Body of pancreas (tissue), 4 donors: ENCODE data around the gene LAD1. TPM values are rescaled to one million over a fixed set of nuclear protein-coding genes. Genes with fewer than 3 reads are reported as not detected.

Source experiments
- ATAC-seq: fragments of 150-250 bp; one replicate; pipeline ENCODE4 v1.9.1; 2016
- DNase-seq, 4 donors: peaks; one replicate each; pipeline ENCODE4 v3.0.0-alpha.2; 2019
- H3K27ac ChIP-seq, 4 donors: fragments of 200-600 bp; sonication (generic); 1 replicate in 3 of 4; 2 replicates in 1 of 4; pipeline versions ENCODE4 v1.5.1 to v1.6.1; 2016 to 2019; ENCODE audit warnings: mild to moderate bottlenecking in 1 of 4, mixed read lengths in 1 of 4, moderate library complexity in 1 of 4
- H3K27me3 ChIP-seq, 2 donors: fragments of 200-600 bp; sonication (generic); one replicate each; pipeline ENCODE4 v1.6.0; 2016; ENCODE audit warnings: mild to moderate bottlenecking in 1 of 2
- H3K36me3 ChIP-seq, 2 donors: fragments of 200-600 bp; sonication (generic); replicated peaks in 1 of 2; 2 replicates each; pipeline ENCODE4 v1.5.1; 2016; ENCODE audit warnings: low read depth in 2 of 2; ENCODE audit not compliant: insufficient read depth in 1 of 2
- H3K4me1 ChIP-seq: fragments of 200-600 bp; sonication (generic); one replicate; pipeline ENCODE4 v1.6.0; 2016
- H3K4me3 ChIP-seq, 2 donors: fragments of 200-600 bp; sonication (generic); 1 replicate in 1 of 2; 2 replicates in 1 of 2; pipeline ENCODE4 v1.5.1; 2016 to 2019
- H3K9me3 ChIP-seq, 3 donors: fragments of 200-600 bp; sonication (generic); 1 replicate in 2 of 3; 2 replicates in 1 of 3; pipeline ENCODE4 v1.5.1; 2016
- CTCF ChIP-seq, 7 experiments: fragments of 450-650 bp in 4 of 7; fragments of 200-600 bp in 3 of 7; sonication (generic) in 3 of 7; IDR thresholded peaks; one replicate each; pipeline ENCODE4 v1.5.1; 2016 to 2019; ENCODE audit warnings: antibody characterized with exemption in 7 of 7
- POLR2A ChIP-seq, 3 donors: fragments of 450-650 bp; IDR thresholded peaks; one replicate each; pipeline ENCODE4 v1.6.1; 2016; ENCODE audit warnings: antibody characterized with exemption in 3 of 3, mild to moderate bottlenecking in 2 of 3
- WGBS, 2 donors: methylation state at CpG; one replicate each; pipeline ENCODE4 v1.1.5; 2017; 5-methylcytosine and 5-hydroxymethylcytosine counted together
- intact Hi-C: fragments of 100-400 bp; cut with DNase I; formaldehyde crosslinking; loops from one replicate; pipeline ENCODE4 v1.15.1; 2023
- total RNA-seq, 2 donors: library from RNA; depleted of rRNA; stranded (reverse); fragments of >200 nt; gene quantifications; one replicate each; pipeline ENCODE4 v1.1.0, GENCODE V29; 2016

The LAD1 gene
- total RNA-seq, 2 donors from 2014 or later: 46.1 to 54.7 TPM

GRCh38 chr1:201430776-201431175 is 31.7 kb upstream of the LAD1 start:
- WGBS, 2 donors: 31 to 43% methylated on average over 3 to 4 of the region's 4 CpGs
- no peak for ATAC-seq
- intact Hi-C loops: no loop called here

GRCh38 chr1:201429736-201430501 is 30.8 kb upstream of the LAD1 start:
- 89 to 90% methylated on average over 18 of the region's 18 CpGs for WGBS, 2 donors
- no peak for DNase-seq
- intact Hi-C loops: no loop called here

More at GRCh38 chr1:201430776-201431175, 31.7 kb upstream of the LAD1 start:
- no peaks in the 10 kb centered on the region for H3K36me3 ChIP-seq
- no peak for TF ChIP-seq POLR2A (IDR thresholded peaks at IDR 0.05)
- TF ChIP-seq CTCF (IDR thresholded peaks at IDR 0.05): no peak
- no peak overlapping the region for H3K27ac ChIP-seq
- no peaks in the 10 kb centered on the region for H3K27me3 ChIP-seq
- no peak overlapping the region for H3K4me3 ChIP-seq
- no peaks in the 10 kb centered on the region for H3K9me3 ChIP-seq
- H3K4me1 ChIP-seq: peaks cover 15% of the 10 kb centered on the region
- peak in 3 of 4 donors; percentile 22 to 47 (median 34) for DNase-seq

GRCh38 chr1:201427963-201428362 is 28.8 kb upstream of the LAD1 start:
- intact Hi-C loops: no loop called here
- Histone ChIP-seq H3K36me3 (no peaks in the 10 kb centered on the region), H3K9me3 (no peaks in the 10 kb centered on the region), H3K27ac (no peak overlapping the region), H3K27me3 (no peaks in the 10 kb centered on the region), H3K4me3 (no peak overlapping the region), H3K4me1 (peaks cover 11% of the 10 kb centered on the region)
- TF ChIP-seq POLR2A (IDR thresholded peaks at IDR 0.05): no peak
- no peak for TF ChIP-seq CTCF (IDR thresholded peaks at IDR 0.05)
- 71 to 75% methylated on average over 1 to 5 of the region's 6 CpGs for WGBS, 2 donors
- ATAC-seq (no peak), DNase-seq (no peak)

More at GRCh38 chr1:201429736-201430501, 30.8 kb upstream of the LAD1 start:
- no peak overlapping the region for H3K27ac ChIP-seq
- H3K36me3 ChIP-seq: no peaks in the 10 kb centered on the region
- no peaks in the 10 kb centered on the region for H3K9me3 ChIP-seq
- TF ChIP-seq CTCF (IDR thresholded peaks at IDR 0.05) (no peak), POLR2A (IDR thresholded peaks at IDR 0.05) (no peak)
- no peak for ATAC-seq
- no peaks in the 10 kb centered on the region for H3K27me3 ChIP-seq
- peaks cover 11% of the 10 kb centered on the region for H3K4me1 ChIP-seq
- H3K4me3 ChIP-seq: no peak overlapping the region

GRCh38 chr1:201426479-201427310 is 27.6 kb upstream of the LAD1 start:
- Histone ChIP-seq H3K4me1 (peaks cover 11% of the 10 kb centered on the region), H3K27ac (no peak overlapping the region), H3K9me3 (no peaks in the 10 kb centered on the region), H3K36me3 (no peaks in the 10 kb centered on the region), H3K4me3 (no peak overlapping the region), H3K27me3 (no peaks in the 10 kb centered on the region)
- ATAC-seq (no peak), DNase-seq (no peak)
- intact Hi-C loops: no loop called here
- WGBS, 2 donors: 71 to 75% methylated on average over 11 to 15 of the region's 15 CpGs
- no peak for TF ChIP-seq POLR2A (IDR thresholded peaks at IDR 0.05)

- TF ChIP-seq CTCF (IDR thresholded peaks at IDR 0.05) (no peak), POLR2A (IDR thresholded peaks at IDR 0.05) (no peak)
- Histone ChIP-seq H3K27ac (no peak overlapping the region), H3K27me3 (no peaks in the 10 kb centered on the region), H3K9me3 (no peaks in the 10 kb centered on the region), H3K36me3 (no peaks in the 10 kb centered on the region), H3K4me1 (no peaks in the 10 kb centered on the region), H3K4me3 (no peak overlapping the region)
- DNase-seq (no peak), ATAC-seq (no peak)
- intact Hi-C loops: no loop called here
- WGBS, 2 donors: 88 to 100% methylated on average over 2 of the region's 2 CpGs
Measured at GRCh38 chr1:201424146-201424545, 25.0 kb upstream of the LAD1 start.
